DOHH2 (cell line): ENCODE data around the gene SLC39A9.

ENCODE experiments used
- H3F3A ChIP-seq: fragments of 200-600 bp; sonication (generic), shearing (Covaris generic); 2 replicates; pipeline ENCODE4 v1.6.0; 2016; ENCODE audit warnings: antibody characterized with exemption, mild to moderate bottlenecking; ENCODE audit not compliant: control insufficient read depth, insufficient read depth
- H3K27ac ChIP-seq: fragments of 200-600 bp; sonication (generic); 2 replicates; pipeline ENCODE4 v1.5.1; 2014; ENCODE audit warnings: low read depth, mild to moderate bottlenecking, low read length, moderate library complexity
- H3K27me3 ChIP-seq: fragments of 200-600 bp; sonication (generic); 2 replicates; pipeline ENCODE4 v1.6.1; 2014; ENCODE audit warnings: mild to moderate bottlenecking, low read length, mixed read lengths; ENCODE audit not compliant: control insufficient read depth
- H3K36me3 ChIP-seq: fragments of 200-600 bp; sonication (generic); 2 replicates; pipeline ENCODE4 v1.6.1; 2014; ENCODE audit warnings: mild to moderate bottlenecking, low read length, moderate library complexity, mixed read lengths; ENCODE audit not compliant: control insufficient read depth
- H3K4me1 ChIP-seq: fragments of 200-600 bp; sonication (generic); 2 replicates; pipeline ENCODE4 v1.6.1; 2014; ENCODE audit warnings: mild to moderate bottlenecking, low read length, mixed read lengths; ENCODE audit not compliant: control insufficient read depth
- H3K4me2 ChIP-seq: fragments of 200-600 bp; sonication (generic); 2 replicates; pipeline ENCODE4 v1.6.0; 2014; ENCODE audit warnings: mild to moderate bottlenecking, low read length, moderate library complexity
- H3K4me3 ChIP-seq: fragments of 200-600 bp; sonication (generic); 2 replicates; pipeline ENCODE4 v1.5.1; 2014; ENCODE audit warnings: mild to moderate bottlenecking, low read length, mixed read lengths
- H3K79me2 ChIP-seq: fragments of 200-600 bp; sonication (generic); 2 replicates; pipeline ENCODE4 v1.6.1; 2014; ENCODE audit warnings: mild to moderate bottlenecking, low read length, mixed read lengths; ENCODE audit not compliant: control insufficient read depth
- H3K9me2 ChIP-seq: fragments of 200-600 bp; sonication (generic); replicated peaks from 2 replicates; pipeline ENCODE4 v1.6.1; 2014; ENCODE audit warnings: mild to moderate bottlenecking, low read length, mixed read lengths; ENCODE audit not compliant: control insufficient read depth
- H3K9me3 ChIP-seq: fragments of 200-600 bp; sonication (generic); 2 replicates; pipeline ENCODE4 v1.6.1; 2014; ENCODE audit warnings: antibody characterized with exemption, low read length, mixed read lengths; ENCODE audit not compliant: control insufficient read depth, insufficient read depth
- H4K20me1 ChIP-seq: fragments of 200-600 bp; sonication (generic); 2 replicates; pipeline ENCODE4 v1.6.0; 2014; ENCODE audit warnings: low read depth, mild to moderate bottlenecking, antibody characterized with exemption, low read length, moderate library complexity; ENCODE audit not compliant: control insufficient read depth, insufficient read depth
- EZH2phosphoT487 ChIP-seq: fragments of 200-600 bp; sonication (generic); IDR thresholded peaks from 2 replicates; pipeline ENCODE4 v1.6.1; 2017; ENCODE audit warnings: borderline replicate concordance, mild to moderate bottlenecking, antibody characterized with exemption, low read length, moderate library complexity, mixed read lengths
- TF ChIP-seq, protein P1 (sequence below): fragments of 200-600 bp; sonication (generic); IDR thresholded peaks from one replicate; pipeline ENCODE4 v1.5.1; 2014; ENCODE audit warnings: antibody characterized with exemption, mild to moderate bottlenecking, low read depth, low read length; ENCODE audit not compliant: poor library complexity, severe bottlenecking

SLC39A9 gene

DNA sequence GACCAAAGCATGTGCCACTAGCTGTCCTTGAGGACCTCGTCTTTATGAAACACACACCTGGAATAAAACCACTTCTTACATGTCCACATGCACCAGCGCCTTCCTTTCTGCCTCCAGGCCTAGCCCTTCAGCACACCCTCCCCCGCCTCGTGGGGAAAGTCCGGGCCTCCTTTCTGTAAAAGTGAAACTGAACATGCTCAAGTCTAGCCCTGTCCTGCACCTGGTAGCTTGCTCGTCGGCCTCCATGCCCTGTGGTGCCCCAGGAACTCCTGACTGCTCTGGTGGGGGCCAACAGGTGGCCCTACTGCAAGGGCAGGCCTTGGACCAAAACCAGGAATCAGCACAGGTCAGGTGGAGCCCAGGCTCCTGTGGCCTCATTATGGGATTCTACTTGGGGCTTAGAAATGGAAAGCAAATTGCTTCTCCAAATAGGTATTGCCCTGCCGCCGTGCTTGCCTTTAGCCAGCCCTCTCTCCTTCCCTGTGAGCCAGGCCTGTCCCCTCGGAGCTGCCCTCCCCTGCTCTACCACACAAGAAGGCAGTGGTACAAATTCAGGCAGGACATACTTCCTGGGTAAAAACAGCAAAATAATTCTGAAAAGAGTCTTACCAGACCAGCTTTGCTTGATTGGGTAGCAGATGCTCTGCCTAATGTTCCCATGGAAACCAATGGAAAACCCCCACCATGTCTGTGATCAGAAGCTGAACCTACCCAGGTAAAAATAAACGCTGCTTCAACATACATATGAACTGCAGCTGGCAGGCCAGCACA lies 43.9 kb upstream of the SLC39A9 start:
- Histone ChIP-seq H3K27ac (no peak overlapping the region), H3K9me3 (no peaks in the 10 kb centered on the region), H3F3A (peaks cover 2% of the 10 kb centered on the region; the same call in 1 of the 2 replicates), H3K9me2 (no peaks in the 10 kb centered on the region), H3K4me3 (no peak overlapping the region), H3K4me1 (peaks cover 12% of the 10 kb centered on the region), H3K27me3 (peaks cover 12% of the 10 kb centered on the region; the same call in 1 of the 2 replicates), H3K36me3 (no peaks in the 10 kb centered on the region), H3K79me2 (no peaks in the 10 kb centered on the region), H4K20me1 (no peaks in the 10 kb centered on the region), H3K4me2 (peak overlapping the region; percentile 7)
- TF ChIP-seq, protein P1, sequence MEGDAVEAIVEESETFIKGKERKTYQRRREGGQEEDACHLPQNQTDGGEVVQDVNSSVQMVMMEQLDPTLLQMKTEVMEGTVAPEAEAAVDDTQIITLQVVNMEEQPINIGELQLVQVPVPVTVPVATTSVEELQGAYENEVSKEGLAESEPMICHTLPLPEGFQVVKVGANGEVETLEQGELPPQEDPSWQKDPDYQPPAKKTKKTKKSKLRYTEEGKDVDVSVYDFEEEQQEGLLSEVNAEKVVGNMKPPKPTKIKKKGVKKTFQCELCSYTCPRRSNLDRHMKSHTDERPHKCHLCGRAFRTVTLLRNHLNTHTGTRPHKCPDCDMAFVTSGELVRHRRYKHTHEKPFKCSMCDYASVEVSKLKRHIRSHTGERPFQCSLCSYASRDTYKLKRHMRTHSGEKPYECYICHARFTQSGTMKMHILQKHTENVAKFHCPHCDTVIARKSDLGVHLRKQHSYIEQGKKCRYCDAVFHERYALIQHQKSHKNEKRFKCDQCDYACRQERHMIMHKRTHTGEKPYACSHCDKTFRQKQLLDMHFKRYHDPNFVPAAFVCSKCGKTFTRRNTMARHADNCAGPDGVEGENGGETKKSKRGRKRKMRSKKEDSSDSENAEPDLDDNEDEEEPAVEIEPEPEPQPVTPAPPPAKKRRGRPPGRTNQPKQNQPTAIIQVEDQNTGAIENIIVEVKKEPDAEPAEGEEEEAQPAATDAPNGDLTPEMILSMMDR, result no peak
- TF ChIP-seq EZH2phosphoT487, result no peak

DNA sequence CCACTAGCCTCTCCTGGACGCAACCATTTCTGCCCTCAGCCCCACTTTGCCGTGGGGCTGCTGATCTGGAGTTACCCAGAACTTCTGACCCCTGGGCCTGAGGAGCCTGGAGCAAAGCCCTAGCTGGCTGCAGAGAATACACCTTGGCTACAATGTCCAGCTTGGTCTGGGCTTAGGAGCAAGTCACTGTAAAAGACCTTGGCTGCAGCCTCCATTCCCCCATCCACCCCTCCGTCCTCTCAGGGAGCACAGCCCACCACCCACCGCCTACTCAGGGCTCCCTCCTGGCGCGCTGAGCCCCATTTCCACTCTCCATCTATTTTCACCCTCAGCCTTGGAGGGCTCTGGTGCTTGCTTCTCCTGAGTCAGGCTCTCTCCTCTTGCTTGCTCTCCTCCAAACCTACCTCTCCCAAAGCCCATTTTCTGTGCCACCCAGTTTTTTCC lies 43.3 kb upstream of the SLC39A9 start:
- Histone ChIP-seq H3K9me2 (no peaks in the 10 kb centered on the region), H3K27ac (no peak overlapping the region), H3F3A (peaks cover 2% of the 10 kb centered on the region; the same call in 1 of the 2 replicates), H3K36me3 (no peaks in the 10 kb centered on the region), H4K20me1 (no peaks in the 10 kb centered on the region), H3K27me3 (peaks cover 12% of the 10 kb centered on the region; the same call in 1 of the 2 replicates), H3K4me2 (0 out of 2 replicates have a peak overlapping the region, but pooled peaks have one; percentile 7), H3K4me1 (peaks cover 12% of the 10 kb centered on the region), H3K9me3 (no peaks in the 10 kb centered on the region), H3K79me2 (no peaks in the 10 kb centered on the region), H3K4me3 (no peak overlapping the region)
- TF ChIP-seq EZH2phosphoT487, result no peak
- TF ChIP-seq, protein P1, result no peak

DNA sequence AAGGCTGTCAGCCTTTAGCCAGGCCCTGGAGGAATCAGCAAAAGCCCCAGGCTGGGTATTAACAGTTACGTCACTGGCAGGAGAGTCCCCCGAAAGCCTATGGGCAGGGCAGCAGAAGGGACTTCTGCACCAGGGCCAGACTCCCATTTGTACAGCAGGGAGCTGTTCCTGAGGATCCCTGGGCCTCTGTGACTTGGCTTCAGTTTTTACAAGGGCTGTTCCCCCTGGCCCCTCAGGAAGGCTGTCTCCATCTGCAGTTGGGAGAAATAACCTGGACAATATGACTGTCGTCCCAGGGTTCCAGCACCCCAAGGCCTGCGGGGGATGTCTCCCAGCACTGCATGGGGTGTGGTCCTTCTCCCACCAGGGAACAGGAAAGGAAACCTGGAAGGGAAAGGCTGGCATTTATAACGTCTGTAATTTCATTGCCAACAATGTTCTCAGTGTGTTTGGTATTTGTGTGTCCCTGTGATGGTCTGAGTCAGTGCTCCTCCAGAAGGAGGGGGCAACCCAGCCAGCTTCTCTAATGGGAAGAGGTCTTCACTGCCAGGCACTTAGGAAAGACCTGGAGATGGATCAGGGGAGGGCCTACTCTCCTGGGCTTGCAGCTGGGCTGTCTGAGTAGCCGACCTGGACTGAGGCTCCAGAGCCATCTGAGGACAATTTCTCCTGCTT lies 42.7 kb upstream of the SLC39A9 start:
- no peaks in the 10 kb centered on the region for H3K36me3 ChIP-seq
- H3K4me2 ChIP-seq, result no peak overlapping the region
- no peak overlapping the region for H3K27ac ChIP-seq
- no peak overlapping the region for H3K4me3 ChIP-seq
- H3K79me2 ChIP-seq, result no peaks in the 10 kb centered on the region
- peaks cover 12% of the 10 kb centered on the region; the same call in 1 of the 2 replicates for H3K27me3 ChIP-seq
- no peaks in the 10 kb centered on the region for H3K9me3 ChIP-seq
- TF ChIP-seq, protein P1, result no peak
- no peak for TF ChIP-seq EZH2phosphoT487
- H4K20me1 ChIP-seq, result no peaks in the 10 kb centered on the region
- peaks cover 16% of the 10 kb centered on the region for H3K4me1 ChIP-seq
- peaks cover 2% of the 10 kb centered on the region; the same call in 1 of the 2 replicates for H3F3A ChIP-seq
- no peaks in the 10 kb centered on the region for H3K9me2 ChIP-seq
